HG02678 (cell line): ENCODE results near the gene GALNT3.

Experiments used
- ATAC-seq: cut with Tn5 transposase; IDR thresholded peaks from one replicate; pipeline ENCODE4 v1.9.1; 2021; ENCODE audit warnings: mild to moderate bottlenecking, moderate library complexity; ENCODE audit not compliant: unreplicated experiment

The GALNT3 gene

DNA sequence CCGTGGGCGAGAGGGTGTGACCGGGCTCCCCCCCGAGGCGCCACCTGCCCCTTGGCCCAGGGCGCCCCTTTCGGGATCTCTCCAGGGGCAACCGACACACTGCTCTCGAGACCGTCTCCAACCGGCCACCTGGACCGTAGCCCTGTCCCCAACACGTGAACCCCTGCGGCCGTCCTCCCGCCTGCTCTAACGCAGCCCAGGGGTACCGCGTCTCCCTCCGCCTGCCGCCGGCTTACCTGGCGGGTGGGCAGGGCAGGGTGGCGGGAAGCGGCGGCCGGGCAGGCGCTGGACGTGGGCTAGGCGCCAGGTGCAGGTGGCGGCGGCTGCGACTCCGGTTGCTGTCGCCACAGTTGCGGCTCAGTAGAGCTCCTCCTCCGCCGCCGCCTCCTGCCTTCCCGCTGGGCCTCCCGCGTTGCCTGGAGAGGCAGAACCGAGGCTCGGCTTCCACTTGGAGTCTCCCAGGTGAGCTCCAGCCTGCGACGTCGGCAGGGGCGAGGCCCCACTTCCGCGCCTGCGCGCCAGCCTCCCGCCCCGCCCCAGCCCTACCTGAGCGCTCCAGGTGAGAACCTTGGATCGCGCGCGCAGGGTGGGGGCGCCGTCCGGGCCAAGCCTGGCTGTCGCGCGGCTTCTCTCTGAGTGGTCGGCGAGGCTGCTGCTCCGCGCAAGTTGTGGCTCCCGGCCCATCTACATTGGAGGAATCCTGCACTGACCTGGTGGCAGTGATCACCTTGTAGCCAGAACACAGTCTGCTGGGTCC, at the start of gene GALNT3:
TSS of gene GALNT3 (minus strand) at position 469 of the 757 bp plus-strand sequence. CDS start 23,547 bp downstream, outside the sequence.
- ATAC-seq = peak; percentile 28

DNA sequence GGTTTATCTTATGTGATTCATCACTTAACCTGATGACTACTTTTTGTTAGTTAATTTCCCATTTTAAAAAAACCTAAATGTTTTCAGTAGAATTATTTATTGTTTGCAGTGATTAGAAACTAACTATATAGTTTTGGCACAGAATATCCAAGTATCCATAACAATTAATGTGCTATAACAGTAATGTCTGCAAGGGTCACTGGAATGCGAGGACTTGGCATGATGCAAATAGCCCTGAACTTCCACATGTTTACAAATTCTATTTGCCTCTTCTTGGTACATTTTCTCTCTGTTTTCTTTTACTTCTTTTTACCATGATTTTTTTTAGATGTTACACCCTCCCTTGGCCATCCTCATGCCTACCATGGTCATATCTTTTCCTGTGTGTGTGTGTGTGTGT, 49.3 kb upstream of the GALNT3 start:
- no peak for ATAC-seq

- no peak for ATAC-seq
Measured at GRCh38 chr2:165840333-165840958, 46.4 kb upstream of the GALNT3 start.

GRCh38 chr2:165839610-165840009, 45.6 kb upstream of the GALNT3 start:
- no peak for ATAC-seq

DNA sequence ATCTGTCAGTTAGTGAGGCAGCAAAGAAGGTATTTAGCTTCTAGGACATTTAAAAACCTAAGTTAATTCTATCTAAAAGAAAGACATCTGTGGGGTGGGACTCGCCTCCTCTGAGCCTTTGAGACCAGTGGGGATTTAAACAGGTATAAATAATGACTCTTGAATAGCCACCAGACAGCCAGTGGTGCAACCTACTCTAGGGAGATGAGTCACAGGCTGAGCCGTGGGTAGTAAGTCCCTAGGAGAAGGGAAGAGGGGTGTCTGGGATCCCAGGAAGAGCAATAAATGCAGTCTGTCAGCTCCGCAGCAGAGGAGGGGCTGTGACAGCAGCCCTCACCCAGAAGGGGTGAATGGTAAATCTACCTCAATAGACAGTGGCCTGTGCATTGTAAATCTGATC, 43.1 kb upstream of the GALNT3 start:
- no peak for ATAC-seq

DNA sequence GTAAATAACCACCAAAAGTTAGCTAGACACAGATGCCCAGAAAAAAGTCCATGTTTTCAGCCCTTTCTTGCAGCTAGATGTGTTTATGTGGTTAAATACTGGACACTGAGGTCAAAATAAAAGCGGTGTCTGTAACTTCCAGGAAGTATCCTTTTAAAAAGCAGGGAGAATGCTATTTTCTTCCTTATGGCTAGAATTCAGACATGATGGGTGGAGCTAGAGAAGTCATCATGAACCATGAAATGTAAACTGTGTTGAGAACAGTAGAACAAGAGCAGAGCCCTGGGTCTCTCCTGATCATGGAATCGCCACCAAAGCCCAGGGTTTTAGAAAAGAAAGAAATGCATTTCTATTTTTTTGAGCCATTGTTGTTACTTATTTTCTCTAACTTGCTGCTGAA, 41.3 kb upstream of the GALNT3 start:
- ATAC-seq = no peak

GRCh38 chr2:165833156-165833555, 39.1 kb upstream of the GALNT3 start:
- ATAC-seq = no peak

DNA sequence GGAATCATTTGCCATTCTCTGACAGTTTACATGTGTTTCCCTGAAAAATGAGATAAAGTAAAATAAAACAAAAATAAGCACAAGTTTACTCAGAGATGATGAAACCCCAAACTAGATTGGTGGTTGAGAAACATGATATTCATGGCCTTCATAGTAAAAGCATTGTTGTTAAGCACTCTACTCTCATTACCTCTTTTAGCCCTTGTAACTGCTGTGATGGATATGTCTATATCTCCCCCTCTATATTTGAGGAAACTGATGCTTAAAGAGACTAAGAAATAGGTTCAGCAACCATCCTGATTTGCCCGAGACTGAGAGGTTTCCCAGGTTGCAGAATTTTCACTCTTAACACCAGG, 33.9 kb upstream of the GALNT3 start:
- no peak for ATAC-seq

DNA sequence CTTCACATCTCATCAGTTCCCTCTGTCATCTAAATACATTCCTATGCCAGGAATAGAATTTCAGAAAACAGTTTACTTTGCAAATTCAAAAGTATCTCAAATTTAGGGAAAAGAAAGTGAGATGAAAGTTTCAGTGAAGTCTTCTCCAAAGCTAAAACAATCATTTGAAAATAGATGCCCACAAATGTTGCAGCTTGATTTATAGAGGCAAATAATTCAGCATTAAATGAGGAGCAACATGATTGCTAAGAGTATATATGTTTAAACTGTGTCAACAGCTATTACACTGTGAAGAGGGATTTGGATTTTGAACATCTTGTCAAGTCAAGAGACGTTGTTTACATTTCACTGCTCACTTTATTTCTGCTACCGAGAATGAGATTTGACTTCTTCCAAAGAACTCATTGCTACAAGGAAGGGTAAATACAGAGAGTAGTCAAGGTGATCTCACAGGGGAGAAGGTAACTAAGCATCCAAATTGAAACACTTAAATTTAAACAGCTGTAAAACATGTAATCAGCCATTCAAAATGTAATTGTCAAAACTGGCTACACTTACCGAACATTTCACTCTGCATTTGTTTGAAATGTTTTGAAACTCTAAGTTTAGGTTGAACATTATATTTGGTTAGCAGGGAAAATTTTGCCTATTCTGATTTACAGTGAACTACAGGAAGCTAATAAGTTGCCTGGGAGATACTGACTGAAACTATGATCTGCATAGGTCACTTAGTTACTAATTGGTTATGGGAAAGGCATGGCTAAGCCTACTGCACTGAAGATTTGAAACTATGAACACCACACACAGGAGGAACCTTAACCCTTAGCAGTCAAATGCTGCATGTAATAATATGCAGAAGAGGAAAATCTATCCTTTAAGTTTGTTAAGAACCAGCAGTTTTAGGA, 33.2 kb upstream of the GALNT3 start:
- peak; percentile 71 for ATAC-seq

DNA sequence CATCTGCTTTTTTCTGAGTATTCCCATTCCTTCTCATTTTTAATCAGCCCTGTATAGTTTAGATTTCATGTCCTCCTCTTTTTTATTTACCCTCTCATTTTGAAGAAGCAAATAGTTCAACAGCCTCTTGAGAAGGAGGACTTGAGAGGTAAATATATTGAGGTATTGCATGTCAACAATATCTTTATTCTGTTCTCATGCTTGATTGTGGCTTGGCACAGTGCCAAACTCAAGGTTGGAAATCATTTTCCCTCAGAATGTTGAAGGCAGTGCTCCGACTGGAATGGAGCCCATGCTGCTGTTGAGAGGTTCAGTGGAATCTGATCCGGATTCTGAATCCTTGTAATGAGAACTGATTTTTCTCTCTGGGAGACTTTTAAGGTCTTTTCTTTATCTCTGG, 31.0 kb upstream of the GALNT3 start:
- no peak for ATAC-seq

- no peak for ATAC-seq
Measured at GRCh38 chr2:165820296-165820695, 26.2 kb upstream of the GALNT3 start.

DNA sequence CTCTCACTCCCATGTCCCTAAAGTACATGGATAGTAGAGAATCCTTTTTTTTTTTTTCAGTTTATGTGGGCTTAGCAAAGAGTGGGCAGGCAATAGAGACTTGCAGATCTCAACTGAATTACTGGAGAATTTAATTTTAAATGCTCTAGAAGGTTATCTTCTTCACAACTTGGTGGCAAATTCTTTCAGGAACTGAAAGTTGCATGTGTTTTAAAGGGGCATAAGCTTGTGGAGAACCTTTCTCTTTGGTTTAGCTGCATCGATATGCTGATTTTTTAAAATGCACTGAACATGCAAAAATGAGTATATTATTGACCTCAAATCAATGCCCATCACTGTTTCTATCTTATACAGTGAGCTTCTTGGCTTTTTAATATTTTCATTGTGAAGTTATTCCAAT, 24.9 kb upstream of the GALNT3 start:
- no peak for ATAC-seq

DNA sequence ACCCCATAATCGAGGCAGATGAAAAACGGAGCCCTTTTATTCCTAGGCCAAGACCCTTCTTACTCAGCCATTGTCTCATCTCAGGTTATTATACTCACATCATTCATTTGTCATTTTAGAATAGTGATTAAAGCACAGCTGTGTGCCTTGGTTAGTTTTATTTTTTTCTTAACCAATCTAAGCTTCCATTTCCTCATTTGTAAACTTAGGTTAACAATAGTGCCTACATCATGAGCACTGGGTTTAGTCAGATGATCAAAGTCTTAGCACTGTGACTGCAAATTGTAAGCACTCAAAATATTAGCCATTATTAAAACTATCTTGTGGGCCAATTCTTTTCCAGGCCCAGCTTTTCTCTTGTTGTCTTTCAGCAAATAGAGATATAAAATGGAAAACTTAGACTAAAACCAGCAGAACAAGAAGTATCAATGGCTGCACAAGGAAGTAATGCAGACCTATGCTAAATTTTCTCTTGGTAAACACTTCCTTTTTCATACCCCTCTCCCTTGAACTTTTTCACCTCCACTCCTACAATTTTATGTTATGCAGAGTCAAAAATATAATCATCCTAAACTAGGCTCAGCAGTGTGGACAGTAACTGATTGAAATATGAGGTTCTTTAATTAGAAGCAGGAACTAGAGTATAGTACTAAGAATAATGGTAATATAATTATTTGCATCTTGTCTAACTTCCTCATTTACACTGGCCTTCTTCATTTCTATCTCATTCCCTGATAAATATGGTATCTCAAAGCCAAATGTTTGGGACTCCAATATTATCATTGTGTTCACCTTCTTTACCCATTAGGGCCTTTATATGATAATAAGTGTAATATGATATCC, 21.5 kb upstream of the GALNT3 start:
- peak; percentile 70 for ATAC-seq

DNA sequence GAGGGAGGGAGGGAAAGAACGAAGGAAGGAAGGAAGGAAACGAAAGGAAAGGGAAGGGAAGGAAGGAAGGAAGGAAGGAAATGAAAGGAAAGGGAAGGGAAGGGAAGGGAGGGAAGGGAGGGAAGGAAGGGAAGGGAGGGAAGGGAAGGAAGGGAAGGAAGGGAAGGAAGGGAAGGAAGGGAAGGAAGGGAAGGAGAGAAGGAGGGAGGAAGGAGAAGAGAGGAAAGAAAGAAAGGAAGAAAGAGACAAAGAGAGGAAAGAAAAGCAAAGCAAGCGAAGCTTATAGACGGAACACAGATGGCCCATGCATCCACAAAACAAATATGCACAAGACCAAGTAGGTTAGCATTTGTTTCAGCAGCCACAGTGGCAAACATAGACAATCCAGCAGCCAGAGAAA, 20.4 kb upstream of the GALNT3 start:
- no peak for ATAC-seq

- ATAC-seq = no peak
Measured at GRCh38 chr2:165811592-165812370, 17.7 kb upstream of the GALNT3 start.

DNA sequence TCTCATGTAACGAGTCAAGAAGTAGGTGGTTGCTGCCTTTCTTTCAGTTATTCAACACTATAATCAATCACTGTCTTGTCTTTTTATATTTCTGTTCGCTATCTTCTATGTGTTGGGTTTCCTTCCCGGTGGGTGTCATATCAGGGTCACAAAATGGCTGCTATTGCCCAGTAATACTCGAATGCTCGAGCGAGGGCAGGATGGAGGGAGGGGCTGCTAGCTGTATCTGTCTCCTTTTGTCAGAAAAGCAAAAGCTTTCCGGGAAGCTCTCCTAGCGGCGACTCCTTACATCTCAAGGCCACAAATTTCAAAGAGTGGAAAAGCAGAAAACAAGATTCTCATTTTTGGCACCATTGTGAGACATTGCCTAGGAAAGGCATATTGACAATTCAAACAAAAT, 16.4 kb upstream of the GALNT3 start:
- ATAC-seq = no peak

DNA sequence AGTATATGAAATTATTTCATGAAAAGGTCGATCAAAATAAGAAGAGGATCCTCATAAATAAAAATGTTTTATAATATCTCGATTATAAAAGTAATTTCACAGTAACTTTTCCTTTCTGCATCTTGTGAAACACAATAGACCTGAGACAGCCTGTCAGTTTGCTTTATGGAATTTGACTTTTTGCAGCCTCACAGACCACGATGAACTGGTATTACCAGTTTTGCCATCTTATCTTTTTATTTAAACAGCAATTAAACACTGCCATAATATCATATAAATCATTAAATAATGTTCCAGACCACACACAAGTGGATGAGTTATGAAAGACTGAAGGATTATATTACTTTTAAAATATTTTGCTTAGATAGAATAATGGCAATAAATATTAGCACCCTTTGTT, 10.7 kb upstream of the GALNT3 start:
- no peak for ATAC-seq

- ATAC-seq = no peak
Measured at GRCh38 chr2:165803123-165803760, 9.2 kb upstream of the GALNT3 start.

DNA sequence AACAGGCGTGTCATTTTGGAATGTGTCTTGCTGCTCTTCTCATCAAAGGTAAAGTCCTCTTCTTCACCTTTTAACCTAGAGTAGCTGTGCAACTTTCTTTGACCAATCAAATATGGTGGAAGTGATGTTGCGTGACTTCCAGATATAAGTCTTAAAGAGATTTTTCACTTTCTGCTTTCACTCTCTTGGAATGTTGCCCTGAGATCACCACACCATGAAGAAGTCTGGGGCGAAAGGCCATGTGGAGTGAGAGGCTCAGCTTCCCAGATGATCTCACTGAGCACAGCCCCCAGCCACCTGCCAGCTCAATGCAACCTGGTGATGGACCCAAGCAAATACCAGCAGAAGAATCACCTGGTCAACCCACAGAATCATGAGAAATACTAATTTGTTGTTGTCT, 7.1 kb upstream of the GALNT3 start:
- no peak for ATAC-seq
